SK-N-SH (cell line): ENCODE measurements around the gene PDE4D. TPM values are rescaled to one million over a fixed set of nuclear protein-coding genes. Genes with fewer than 3 reads are reported as not detected.

Source experiments
- CTCF ChIA-PET: fragments of 300-600, 350-600 bp; formaldehyde crosslinking; extraction: SDS; loops from one replicate; lab custom pipeline; 2021; lab: Yijun Ruan, JAX
- POLR2A ChIA-PET: fragments of 350-600 bp; sonication (Branson Sonifier 250); formaldehyde crosslinking; extraction: SDS; loops from one replicate; lab custom pipeline; 2020; ENCODE audit warnings: antibody characterized with exemption, inconsistent platforms; lab: Yijun Ruan, JAX
- DNase-seq: peaks from one replicate; pipeline ENCODE4 v3.0.0; 2012
- H2AFZ ChIP-seq: fragments of 200-600 bp; sonication (generic); 2 replicates; pipeline ENCODE4 v1.8.1; 2016; ENCODE audit warnings: antibody characterized with exemption, mild to moderate bottlenecking, low read depth
- H3F3A ChIP-seq: fragments of 200-600 bp; sonication (generic); replicated peaks from 2 replicates; pipeline ENCODE3; 2016; ENCODE audit warnings: antibody characterized with exemption, mild to moderate bottlenecking; ENCODE audit not compliant: insufficient read depth
- H3K27ac ChIP-seq, 2 experiments: fragments of 200-500 bp in 1 of 2; fragments of 200-600 bp in 1 of 2; sonication (Bioruptor generic) in 1 of 2; sonication (generic), shearing (Covaris generic) in 1 of 2; 2 replicates each; pipeline versions ENCODE4 v1.5.1 to v1.6.1; 2014 to 2016; ENCODE audit warnings: low read depth in 2 of 2, inconsistent platforms in 1 of 2, low read length in 1 of 2, mild to moderate bottlenecking in 1 of 2, mixed read lengths in 1 of 2
- H3K27me3 ChIP-seq: fragments of 200-600 bp; sonication (generic), shearing (Covaris generic); 2 replicates; pipeline ENCODE4 v1.6.1; 2016; ENCODE audit warnings: mixed run types; ENCODE audit not compliant: insufficient read depth
- H3K36me3 ChIP-seq, 2 experiments: fragments of 200-500 bp in 1 of 2; fragments of 200-600 bp in 1 of 2; sonication (Bioruptor generic) in 1 of 2; sonication (generic) in 1 of 2; replicated peaks in 1 of 2; 2 replicates each; pipeline versions ENCODE3 to v1.5.1; 2014 to 2016; ENCODE audit warnings: low read length in 1 of 2, mild to moderate bottlenecking in 1 of 2; ENCODE audit not compliant: insufficient read depth in 2 of 2, control insufficient read depth in 1 of 2
- H3K4me1 ChIP-seq, 2 experiments: fragments of 200-500 bp in 1 of 2; fragments of 200-600 bp in 1 of 2; sonication (Bioruptor generic) in 1 of 2; sonication (generic), shearing (Covaris generic) in 1 of 2; 2 replicates each; pipeline versions ENCODE4 v1.5.1 to v1.6.1; 2014 to 2016; ENCODE audit warnings: low read depth in 1 of 2, low read length in 1 of 2, mixed run types in 1 of 2; ENCODE audit not compliant: insufficient read depth in 2 of 2, control insufficient read depth in 1 of 2
- H3K4me2 ChIP-seq: fragments of 200-600 bp; sonication (generic), shearing (Covaris generic); 2 replicates; pipeline ENCODE4 v1.6.1; 2017; ENCODE audit warnings: mixed run types
- H3K4me3 ChIP-seq, 2 experiments: fragments of 200-500 bp in 1 of 2; fragments of 200-600 bp in 1 of 2; sonication (Bioruptor generic) in 1 of 2; sonication (generic), shearing (Covaris generic) in 1 of 2; 2 replicates each; pipeline versions ENCODE4 v1.5.1 to v1.8.1; 2014 to 2016; ENCODE audit warnings: low read depth in 2 of 2, inconsistent platforms in 1 of 2, low read length in 1 of 2, mild to moderate bottlenecking in 1 of 2, mixed read lengths in 1 of 2, moderate library complexity in 1 of 2
- H3K79me2 ChIP-seq: fragments of 200-600 bp; sonication (generic); 2 replicates; pipeline ENCODE4 v1.8.1; 2017; ENCODE audit warnings: mild to moderate bottlenecking; ENCODE audit not compliant: insufficient read depth
- H3K9ac ChIP-seq: fragments of 200-600 bp; sonication (generic); 2 replicates; pipeline ENCODE4 v1.6.1; 2017; ENCODE audit warnings: mixed run types
- H3K9me2 ChIP-seq: fragments of 200-600 bp; sonication (generic); 2 replicates; pipeline ENCODE4 v1.6.1; 2017; ENCODE audit warnings: mixed run types
- H3K9me3 ChIP-seq: fragments of 200-600 bp; sonication (generic); 2 replicates; pipeline ENCODE4 v1.6.1; 2017; ENCODE audit warnings: mixed run types, mild to moderate bottlenecking, moderate library complexity
- H4K20me1 ChIP-seq: fragments of 200-600 bp; sonication (generic); 2 replicates; pipeline ENCODE4 v1.6.1; 2017; ENCODE audit warnings: mild to moderate bottlenecking, mixed run types; ENCODE audit not compliant: insufficient read depth
- CHD2 ChIP-seq: fragments of 150-350 bp; IDR thresholded peaks from 2 replicates; pipeline ENCODE4 v1.6.1; 2018; ENCODE audit warnings: low read length; ENCODE audit not compliant: partially characterized antibody
- ELF1 ChIP-seq: IDR thresholded peaks from 2 replicates; pipeline ENCODE4 v1.4.0; 2012
- EP300 ChIP-seq, 2 experiments: IDR thresholded peaks; 2 replicates each; pipeline versions ENCODE4 v1.4.0 to v1.6.1; 2012; ENCODE audit warnings: borderline replicate concordance in 1 of 2, low read depth in 1 of 2, low read length in 1 of 2
- EZH2phosphoT487 ChIP-seq: fragments of 200-600 bp; sonication (generic); IDR thresholded peaks from 2 replicates; pipeline ENCODE4 v1.6.1; 2017; ENCODE audit warnings: low read depth, mixed run types, mild to moderate bottlenecking, antibody characterized with exemption, moderate library complexity, borderline replicate concordance
- FOXJ3 ChIP-seq: sonication (generic); formaldehyde crosslinking; IDR thresholded peaks from 2 replicates; pipeline ENCODE4 v1.5.1; 2020; ENCODE audit warnings: mild to moderate bottlenecking, missing genetic modification reagents
- FOXM1 ChIP-seq: IDR thresholded peaks from 2 replicates; pipeline ENCODE4 v1.4.0; 2012; ENCODE audit warnings: low read depth, mild to moderate bottlenecking
- GABPA ChIP-seq: IDR thresholded peaks from 2 replicates; pipeline ENCODE4 v1.4.0; 2012; ENCODE audit warnings: low read depth, mild to moderate bottlenecking
- GATA2 ChIP-seq: sonication (generic); formaldehyde crosslinking; IDR thresholded peaks from 2 replicates; pipeline ENCODE4 v1.5.0; 2020; ENCODE audit warnings: mild to moderate bottlenecking, missing genetic modification reagents
- JUND ChIP-seq: IDR thresholded peaks from 2 replicates; pipeline ENCODE4 v1.4.0; 2012
- MEF2A ChIP-seq: IDR thresholded peaks from 2 replicates; pipeline ENCODE4 v1.4.0; 2012; ENCODE audit warnings: low read depth, borderline replicate concordance
- MXI1 ChIP-seq: IDR thresholded peaks from 2 replicates; pipeline ENCODE4 v1.6.1; 2012; ENCODE audit warnings: mild to moderate bottlenecking, low read depth, low read length, improper control_type of control experiment
- NRF1 ChIP-seq: IDR thresholded peaks from 2 replicates; pipeline ENCODE4 v1.6.1; 2012; ENCODE audit warnings: low read depth, mild to moderate bottlenecking, low read length
- POLR2AphosphoS5 ChIP-seq: IDR thresholded peaks from 2 replicates; pipeline ENCODE4 v1.6.1; 2012; ENCODE audit warnings: low read depth, low read length
- SMC3 ChIP-seq: IDR thresholded peaks from 2 replicates; pipeline ENCODE4 v1.6.1; 2012; ENCODE audit warnings: low read depth, low read length, improper control_type of control experiment
- TAF1 ChIP-seq: IDR thresholded peaks from 2 replicates; pipeline ENCODE4 v1.6.1; 2012; ENCODE audit warnings: low read depth, mild to moderate bottlenecking, low read length, moderate library complexity, borderline replicate concordance
- WGBS: methylation state at CpG from one replicate; pipeline ENCODE4 v1.1.6; 2017; ENCODE audit warnings: low lambda C conversion rate; 5-methylcytosine and 5-hydroxymethylcytosine counted together
- polyA plus RNA-seq, 3 experiments: library from polyadenylated mRNA; depleted of rRNA; stranded (reverse); fragments of >200 nt; gene quantifications; 2 replicates each; pipeline ENCODE4 v1.2.3, GENCODE V29; 2012
- TF ChIP-seq, protein P1 (sequence below): fragments of 150-350 bp; IDR thresholded peaks from 2 replicates; pipeline ENCODE4 v1.6.1; 2017; ENCODE audit warnings: antibody characterized with exemption, low read length, low read depth, borderline replicate concordance
- TF ChIP-seq, protein P2 (sequence below): IDR thresholded peaks from 2 replicates; pipeline ENCODE4; 2012

PDE4D gene
- polyA plus RNA-seq, 1 of the 3 experiments (the other 2 are of a cell fraction) = 2.4 TPM

DNA sequence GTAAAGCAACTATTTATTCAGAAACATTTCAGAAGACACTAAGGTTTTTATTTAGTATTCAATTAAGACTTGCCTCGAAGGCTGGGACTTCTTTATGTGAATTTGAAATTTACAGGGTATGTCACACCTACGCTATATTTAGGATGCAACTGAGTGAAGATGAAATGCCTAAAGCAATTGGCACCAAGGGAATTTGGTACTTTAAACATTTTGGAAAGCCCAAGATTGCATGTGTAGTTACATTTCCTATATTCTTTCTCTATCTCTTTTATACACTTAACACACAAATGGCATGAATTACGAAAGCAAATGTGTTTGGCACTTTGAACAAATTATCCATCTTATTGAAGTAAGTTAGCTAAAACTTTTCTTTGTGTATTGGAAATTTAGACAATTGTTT lies 633.3 kb downstream of the PDE4D start:
- whole genome bisulfite sequencing = 87% methylated on average over 3 of the region's 3 CpGs
- Histone ChIP-seq H3K36me3 (no peaks in the 10 kb centered on the region), H4K20me1 (no peaks in the 10 kb centered on the region), H3K4me2 (no peak overlapping the region), H2AFZ (no peak overlapping the region), H3F3A (no peaks in the 10 kb centered on the region), H3K4me3 (no peak overlapping the region), H3K27ac (no peak overlapping the region), H3K27me3 (no peaks in the 10 kb centered on the region), H3K79me2 (no peaks in the 10 kb centered on the region), H3K4me1 (no peaks in the 10 kb centered on the region; a peak in 2 of 4 replicates), H3K9ac (no peak overlapping the region), H3K9me3 (no peaks in the 10 kb centered on the region), H3K9me2 (no peaks in the 10 kb centered on the region)
- TF ChIP-seq EZH2phosphoT487 (no peak), JUND (no peak), FOXM1 (no peak), CHD2 (no peak), FOXJ3 (CRISPR knock-in tag) (no peak), SMC3 (no peak), GABPA (no peak), MEF2A (no peak), TAF1 (no peak)
- TF ChIP-seq, protein P1, sequence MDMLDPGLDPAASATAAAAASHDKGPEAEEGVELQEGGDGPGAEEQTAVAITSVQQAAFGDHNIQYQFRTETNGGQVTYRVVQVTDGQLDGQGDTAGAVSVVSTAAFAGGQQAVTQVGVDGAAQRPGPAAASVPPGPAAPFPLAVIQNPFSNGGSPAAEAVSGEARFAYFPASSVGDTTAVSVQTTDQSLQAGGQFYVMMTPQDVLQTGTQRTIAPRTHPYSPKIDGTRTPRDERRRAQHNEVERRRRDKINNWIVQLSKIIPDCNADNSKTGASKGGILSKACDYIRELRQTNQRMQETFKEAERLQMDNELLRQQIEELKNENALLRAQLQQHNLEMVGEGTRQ = no peak
- CTCF ChIA-PET = interaction anchor here (1.1 kb wide), 1 partner anchor 11 kb away, joined by 3 read pairs; no protein-coding TSS in a partner anchor
- DNase-seq = no peak
- POLR2A ChIA-PET = no interaction called here

DNA sequence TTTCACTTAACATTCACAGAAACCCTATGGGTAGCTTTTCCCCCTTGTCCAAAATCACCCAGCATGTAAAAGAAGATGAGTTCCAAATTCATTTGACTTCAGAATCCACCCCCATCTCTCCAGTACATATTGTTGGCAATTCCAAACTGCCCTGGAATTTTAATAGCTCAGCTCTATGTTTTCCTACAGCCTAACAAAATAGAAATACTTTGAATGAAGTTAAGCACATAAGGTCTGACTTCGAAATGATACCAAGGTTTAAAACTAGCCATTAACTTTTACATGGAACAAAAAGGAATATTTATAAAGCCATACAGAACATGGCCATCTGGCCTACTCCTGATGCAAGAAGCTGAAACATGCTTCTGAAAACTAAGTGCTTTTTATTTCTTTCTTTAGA lies 634.3 kb downstream of the PDE4D start:
- POLR2A ChIA-PET = no interaction called here
- Histone ChIP-seq H3F3A (no peaks in the 10 kb centered on the region), H3K27ac (no peak overlapping the region), H3K79me2 (no peaks in the 10 kb centered on the region), H3K9ac (no peak overlapping the region), H4K20me1 (no peaks in the 10 kb centered on the region), H3K36me3 (no peaks in the 10 kb centered on the region), H3K27me3 (no peaks in the 10 kb centered on the region), H3K4me1 (no peaks in the 10 kb centered on the region; a peak in 2 of 4 replicates), H3K4me2 (no peak overlapping the region), H3K9me2 (no peaks in the 10 kb centered on the region), H3K9me3 (no peaks in the 10 kb centered on the region), H3K4me3 (no peak overlapping the region), H2AFZ (no peak overlapping the region)
- no peak for TF ChIP-seq TAF1
- TF ChIP-seq MXI1 = no peak
- TF ChIP-seq GATA2 (CRISPR knock-in tag) = no peak
- TF ChIP-seq, protein P2, sequence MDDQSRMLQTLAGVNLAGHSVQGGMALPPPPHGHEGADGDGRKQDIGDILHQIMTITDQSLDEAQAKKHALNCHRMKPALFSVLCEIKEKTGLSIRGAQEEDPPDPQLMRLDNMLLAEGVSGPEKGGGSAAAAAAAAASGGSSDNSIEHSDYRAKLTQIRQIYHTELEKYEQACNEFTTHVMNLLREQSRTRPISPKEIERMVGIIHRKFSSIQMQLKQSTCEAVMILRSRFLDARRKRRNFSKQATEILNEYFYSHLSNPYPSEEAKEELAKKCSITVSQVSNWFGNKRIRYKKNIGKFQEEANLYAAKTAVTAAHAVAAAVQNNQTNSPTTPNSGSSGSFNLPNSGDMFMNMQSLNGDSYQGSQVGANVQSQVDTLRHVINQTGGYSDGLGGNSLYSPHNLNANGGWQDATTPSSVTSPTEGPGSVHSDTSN = no peak
- no peak for TF ChIP-seq ELF1
- no peak for TF ChIP-seq NRF1
- TF ChIP-seq EP300 (IDR thresholded peaks at IDR 0.05; ENCODE audit: borderline replicate concordance in 1 of 2, low read depth in 1 of 2, low read length in 1 of 2) = no peak
- no peak for TF ChIP-seq POLR2AphosphoS5
- CTCF ChIA-PET = no interaction called here
- no peak for DNase-seq
- 78% methylated on average over 1 of the region's 1 CpG for WGBS
